ENCODE data around the gene FAM120A.

FAM120A gene

DNA sequence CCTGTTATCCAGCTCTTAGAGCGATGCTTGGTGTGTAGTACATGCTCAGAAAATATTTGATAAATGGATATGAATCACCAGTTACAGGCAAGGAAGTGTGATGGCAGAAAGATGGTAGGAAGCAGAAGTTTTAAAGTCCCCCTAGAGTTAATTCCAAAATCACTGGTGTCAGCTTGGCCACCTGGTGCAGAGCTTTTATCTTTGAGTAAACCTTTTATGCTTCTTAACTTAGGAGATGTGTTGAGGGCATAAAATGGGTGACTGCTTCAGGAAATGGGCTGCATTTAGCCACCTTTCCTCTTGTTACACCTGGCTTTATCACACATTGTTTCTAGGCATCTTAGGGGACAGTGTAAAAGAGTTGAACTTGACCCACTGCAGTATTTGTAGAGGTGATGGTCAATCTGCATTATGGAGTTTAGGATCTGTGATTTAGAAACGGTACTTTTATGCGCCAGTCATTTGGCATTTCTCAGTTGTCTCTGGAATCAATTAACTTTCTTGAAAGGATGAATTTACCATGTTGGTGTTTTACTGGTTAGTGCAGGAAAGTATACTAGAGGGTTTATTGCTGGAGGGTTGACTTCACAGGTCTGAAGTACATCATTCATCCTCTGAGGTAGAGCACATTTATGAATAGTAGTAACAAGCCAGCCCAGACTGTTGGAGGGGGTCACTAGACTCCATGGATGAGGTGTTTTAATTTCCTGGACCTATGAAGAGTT lies 9.4 kb downstream of the FAM120A start:
- no peaks in the 10 kb centered on the region for H3K27me3 ChIP-seq (ENCODE audit: control insufficient read depth, insufficient read depth, low read length)
- H3K4me3 ChIP-seq (ENCODE audit: low read length): no peak overlapping the region
- peaks cover 6% of the 10 kb centered on the region; the same call in 1 of the 2 replicates for H3K4me1 ChIP-seq (ENCODE audit: control insufficient read depth, insufficient read depth, low read length)
- no peak overlapping the region for H3K27ac ChIP-seq (ENCODE audit: low read length)
- no peaks in the 10 kb centered on the region for H3K9me3 ChIP-seq (ENCODE audit: control insufficient read depth, insufficient read depth, low read length)
- H3K36me3 ChIP-seq (ENCODE audit: control insufficient read depth, insufficient read depth, low read length): no peaks in the 10 kb centered on the region
- DNase-seq (ENCODE audit: low read depth, low spot score): no peak
- no CpG with 5 or more reads among the region's 3 CpGs for WGBS (ENCODE audit: insufficient coverage, insufficient read length)

DNA sequence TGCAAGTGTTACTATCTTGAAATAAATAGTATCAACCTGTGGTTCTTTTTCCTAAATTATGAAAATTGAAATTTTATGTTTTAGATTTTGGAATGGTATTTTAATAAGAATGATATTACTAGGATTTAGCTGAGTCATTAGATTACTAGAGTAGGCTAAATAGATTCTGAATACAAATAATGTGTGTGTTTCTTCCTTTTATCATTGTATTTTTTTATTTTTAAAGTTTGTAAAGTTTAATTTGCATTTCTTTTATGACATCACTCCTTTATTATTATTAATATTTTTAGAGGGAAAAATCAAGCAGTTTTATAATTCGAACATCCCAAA lies 9.9 kb downstream of the FAM120A start:
- no peaks in the 10 kb centered on the region for H3K36me3 ChIP-seq (ENCODE audit: control insufficient read depth, insufficient read depth, low read length)

DNA sequence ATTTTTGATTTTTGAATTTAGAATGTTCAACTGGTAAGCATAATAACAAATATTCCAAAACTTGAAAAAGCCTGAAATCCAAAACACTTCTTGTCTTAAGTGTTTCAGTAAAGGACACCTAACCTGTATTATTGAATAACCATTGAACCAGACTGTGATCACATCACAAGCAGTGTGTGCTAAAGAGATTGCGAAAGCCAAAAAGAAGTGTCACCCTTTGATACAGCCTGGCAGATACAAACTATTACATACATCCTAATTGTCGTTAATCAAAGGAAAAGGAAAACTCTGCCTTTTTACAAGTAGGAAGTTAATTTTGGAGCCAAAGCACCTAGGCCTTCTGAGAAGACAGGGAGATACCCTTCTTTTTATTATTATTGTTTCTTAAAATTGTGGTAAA lies 10.3 kb downstream of the FAM120A start:
- H3K27ac ChIP-seq (ENCODE audit: low read length): no peak overlapping the region
- WGBS (ENCODE audit: insufficient coverage, insufficient read length): no CpG with 5 or more reads among the region's 2 CpGs

More for the DNA sequence above, 9.9 kb downstream of the FAM120A start:
- Histone ChIP-seq H3K27ac (ENCODE audit: low read length) (no peak overlapping the region), H3K9me3 (ENCODE audit: control insufficient read depth, insufficient read depth, low read length) (no peaks in the 10 kb centered on the region), H3K27me3 (ENCODE audit: control insufficient read depth, insufficient read depth, low read length) (no peaks in the 10 kb centered on the region), H3K4me3 (ENCODE audit: low read length) (no peak overlapping the region), H3K4me1 (ENCODE audit: control insufficient read depth, insufficient read depth, low read length) (peaks cover 10% of the 10 kb centered on the region)
- no CpG with 5 or more reads among the region's 1 CpG for WGBS (ENCODE audit: insufficient coverage, insufficient read length)
- DNase-seq (ENCODE audit: low read depth, low spot score): no peak

GRCh38 chr9:93463638-93464248 lies 12.3 kb downstream of the FAM120A start:
- WGBS (ENCODE audit: insufficient coverage, insufficient read length): no CpG with 5 or more reads among the region's 4 CpGs
- H3K4me1 ChIP-seq (ENCODE audit: control insufficient read depth, insufficient read depth, low read length): peaks cover 16% of the 10 kb centered on the region
- no peaks in the 10 kb centered on the region for H3K27me3 ChIP-seq (ENCODE audit: control insufficient read depth, insufficient read depth, low read length)
- no peak for DNase-seq (ENCODE audit: low read depth, low spot score)
- H3K36me3 ChIP-seq (ENCODE audit: control insufficient read depth, insufficient read depth, low read length): no peaks in the 10 kb centered on the region
- H3K27ac ChIP-seq (ENCODE audit: low read length): no peak overlapping the region
- no peaks in the 10 kb centered on the region for H3K9me3 ChIP-seq (ENCODE audit: control insufficient read depth, insufficient read depth, low read length)
- H3K4me3 ChIP-seq (ENCODE audit: low read length): no peak overlapping the region

More for the DNA sequence above, 10.3 kb downstream of the FAM120A start:
- no peak overlapping the region for H3K4me3 ChIP-seq (ENCODE audit: low read length)
- no peaks in the 10 kb centered on the region for H3K36me3 ChIP-seq (ENCODE audit: control insufficient read depth, insufficient read depth, low read length)
- DNase-seq (ENCODE audit: low read depth, low spot score): no peak
- no peaks in the 10 kb centered on the region for H3K27me3 ChIP-seq (ENCODE audit: control insufficient read depth, insufficient read depth, low read length)
- H3K4me1 ChIP-seq (ENCODE audit: control insufficient read depth, insufficient read depth, low read length): peaks cover 13% of the 10 kb centered on the region
- no peaks in the 10 kb centered on the region for H3K9me3 ChIP-seq (ENCODE audit: control insufficient read depth, insufficient read depth, low read length)

GRCh38 chr9:93464395-93464794 lies 12.9 kb downstream of the FAM120A start:
- no peaks in the 10 kb centered on the region for H3K27me3 ChIP-seq (ENCODE audit: control insufficient read depth, insufficient read depth, low read length)
- H3K4me1 ChIP-seq (ENCODE audit: control insufficient read depth, insufficient read depth, low read length): peaks cover 16% of the 10 kb centered on the region
- no peak overlapping the region for H3K4me3 ChIP-seq (ENCODE audit: low read length)

GRCh38 chr9:93464876-93465275 lies 13.4 kb downstream of the FAM120A start:
- H3K27ac ChIP-seq (ENCODE audit: low read length): no peak overlapping the region
- H3K4me3 ChIP-seq (ENCODE audit: low read length): no peak overlapping the region
- no peaks in the 10 kb centered on the region for H3K9me3 ChIP-seq (ENCODE audit: control insufficient read depth, insufficient read depth, low read length)
- no peaks in the 10 kb centered on the region for H3K27me3 ChIP-seq (ENCODE audit: control insufficient read depth, insufficient read depth, low read length)
- H3K4me1 ChIP-seq (ENCODE audit: control insufficient read depth, insufficient read depth, low read length): peaks cover 16% of the 10 kb centered on the region
- no CpG with 5 or more reads among the region's 2 CpGs for WGBS (ENCODE audit: insufficient coverage, insufficient read length)
- no peaks in the 10 kb centered on the region for H3K36me3 ChIP-seq (ENCODE audit: control insufficient read depth, insufficient read depth, low read length)
- no peak for DNase-seq (ENCODE audit: low read depth, low spot score)

More at GRCh38 chr9:93464395-93464794, 12.9 kb downstream of the FAM120A start:
- WGBS (ENCODE audit: insufficient coverage, insufficient read length): no CpG with 5 or more reads among the region's 3 CpGs
- Histone ChIP-seq H3K9me3 (ENCODE audit: control insufficient read depth, insufficient read depth, low read length) (no peaks in the 10 kb centered on the region), H3K36me3 (ENCODE audit: control insufficient read depth, insufficient read depth, low read length) (no peaks in the 10 kb centered on the region), H3K27ac (ENCODE audit: low read length) (no peak overlapping the region)
- no peak for DNase-seq (ENCODE audit: low read depth, low spot score)

- Histone ChIP-seq H3K4me3 (ENCODE audit: low read length) (no peak overlapping the region), H3K27ac (ENCODE audit: low read length) (no peak overlapping the region), H3K36me3 (ENCODE audit: control insufficient read depth, insufficient read depth, low read length) (no peaks in the 10 kb centered on the region), H3K4me1 (ENCODE audit: control insufficient read depth, insufficient read depth, low read length) (peaks cover 16% of the 10 kb centered on the region), H3K27me3 (ENCODE audit: control insufficient read depth, insufficient read depth, low read length) (no peaks in the 10 kb centered on the region), H3K9me3 (ENCODE audit: control insufficient read depth, insufficient read depth, low read length) (no peaks in the 10 kb centered on the region)
- no peak for DNase-seq (ENCODE audit: low read depth, low spot score)
- no CpG with 5 or more reads among the region's 6 CpGs for WGBS (ENCODE audit: insufficient coverage, insufficient read length)
Observed at GRCh38 chr9:93465855-93466254, 14.4 kb downstream of the FAM120A start.

- H3K4me3 ChIP-seq (ENCODE audit: low read length): no peak overlapping the region
- WGBS (ENCODE audit: insufficient coverage, insufficient read length): no CpG with 5 or more reads among the region's 7 CpGs
- H3K27me3 ChIP-seq (ENCODE audit: control insufficient read depth, insufficient read depth, low read length): no peaks in the 10 kb centered on the region
- no peaks in the 10 kb centered on the region for H3K9me3 ChIP-seq (ENCODE audit: control insufficient read depth, insufficient read depth, low read length)
- H3K36me3 ChIP-seq (ENCODE audit: control insufficient read depth, insufficient read depth, low read length): no peaks in the 10 kb centered on the region
- no peak overlapping the region for H3K27ac ChIP-seq (ENCODE audit: low read length)
- H3K4me1 ChIP-seq (ENCODE audit: control insufficient read depth, insufficient read depth, low read length): peaks cover 16% of the 10 kb centered on the region
- no peak for DNase-seq (ENCODE audit: low read depth, low spot score)
Observed at GRCh38 chr9:93466416-93467061, 15.1 kb downstream of the FAM120A start.

DNA sequence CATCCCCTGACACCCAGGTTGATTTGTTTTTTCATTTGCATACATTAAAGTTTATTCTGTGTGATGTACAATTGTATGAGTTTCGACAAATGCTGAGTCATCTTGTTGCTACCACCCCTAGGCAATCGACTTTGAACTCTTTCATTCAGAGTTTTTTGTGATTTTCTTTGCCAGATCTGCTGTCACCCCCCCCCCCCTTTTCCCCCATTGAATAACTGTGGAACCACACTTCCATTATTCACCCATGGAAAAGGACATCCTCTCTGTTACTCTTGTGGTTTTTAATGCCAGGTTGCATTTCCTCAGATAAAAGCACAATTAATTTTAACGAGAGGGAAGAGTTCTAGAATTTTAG lies 15.6 kb downstream of the FAM120A start:
- Histone ChIP-seq H3K27ac (ENCODE audit: low read length) (no peak overlapping the region), H3K4me3 (ENCODE audit: low read length) (no peak overlapping the region), H3K4me1 (ENCODE audit: control insufficient read depth, insufficient read depth, low read length) (peaks cover 16% of the 10 kb centered on the region), H3K9me3 (ENCODE audit: control insufficient read depth, insufficient read depth, low read length) (no peaks in the 10 kb centered on the region), H3K27me3 (ENCODE audit: control insufficient read depth, insufficient read depth, low read length) (no peaks in the 10 kb centered on the region), H3K36me3 (ENCODE audit: control insufficient read depth, insufficient read depth, low read length) (no peaks in the 10 kb centered on the region)
- no CpG with 5 or more reads among the region's 3 CpGs for WGBS (ENCODE audit: insufficient coverage, insufficient read length)
- no peak for DNase-seq (ENCODE audit: low read depth, low spot score)

DNA sequence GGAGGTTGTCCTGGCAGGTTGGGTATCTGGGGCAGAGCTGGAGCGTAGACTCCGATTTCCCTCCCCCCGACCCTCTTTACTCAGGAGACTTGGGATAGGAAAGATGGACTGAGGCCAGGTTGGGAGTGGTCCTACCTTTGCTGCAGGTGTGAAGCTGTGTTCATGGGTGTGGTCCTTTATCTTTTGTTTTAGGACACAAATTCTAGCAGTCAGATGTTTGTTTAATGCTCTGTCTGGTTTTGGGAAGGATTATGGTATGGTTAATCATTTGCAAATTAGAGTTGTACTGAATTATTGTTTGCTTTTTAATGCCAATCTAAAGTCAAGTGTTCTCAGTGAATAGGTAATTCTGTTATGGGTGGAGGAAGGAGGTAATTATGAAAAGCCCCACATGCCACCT lies 16.0 kb downstream of the FAM120A start:
- WGBS (ENCODE audit: insufficient coverage, insufficient read length): no CpG with 5 or more reads among the region's 3 CpGs
- Histone ChIP-seq H3K4me1 (ENCODE audit: control insufficient read depth, insufficient read depth, low read length) (peaks cover 16% of the 10 kb centered on the region), H3K27ac (ENCODE audit: low read length) (no peak overlapping the region), H3K4me3 (ENCODE audit: low read length) (no peak overlapping the region), H3K27me3 (ENCODE audit: control insufficient read depth, insufficient read depth, low read length) (no peaks in the 10 kb centered on the region), H3K36me3 (ENCODE audit: control insufficient read depth, insufficient read depth, low read length) (no peaks in the 10 kb centered on the region), H3K9me3 (ENCODE audit: control insufficient read depth, insufficient read depth, low read length) (no peaks in the 10 kb centered on the region)
- DNase-seq (ENCODE audit: low read depth, low spot score): no peak

Data from iPS DF 6.9 (cell line).